Esophagus squamous epithelium (tissue), 4 donors: ENCODE results near the gene XRCC4.

Experiments
- POLR2A ChIP-seq, 4 donors: fragments of 450-650 bp; IDR thresholded peaks; one replicate each; pipeline ENCODE4 v1.6.1; 2017; ENCODE audit warnings: antibody characterized with exemption in 4 of 4, mild to moderate bottlenecking in 4 of 4, moderate library complexity in 3 of 4
- TF ChIP-seq, protein P1 (sequence below), 6 experiments: fragments of 450-650 bp in 4 of 6; fragments of 200-600 bp in 2 of 6; sonication (generic) in 2 of 6; IDR thresholded peaks; one replicate each; pipeline ENCODE4 v1.5.1; 2016 to 2019; ENCODE audit warnings: antibody characterized with exemption in 6 of 6, mild to moderate bottlenecking in 4 of 6, moderate library complexity in 4 of 6

DNA sequence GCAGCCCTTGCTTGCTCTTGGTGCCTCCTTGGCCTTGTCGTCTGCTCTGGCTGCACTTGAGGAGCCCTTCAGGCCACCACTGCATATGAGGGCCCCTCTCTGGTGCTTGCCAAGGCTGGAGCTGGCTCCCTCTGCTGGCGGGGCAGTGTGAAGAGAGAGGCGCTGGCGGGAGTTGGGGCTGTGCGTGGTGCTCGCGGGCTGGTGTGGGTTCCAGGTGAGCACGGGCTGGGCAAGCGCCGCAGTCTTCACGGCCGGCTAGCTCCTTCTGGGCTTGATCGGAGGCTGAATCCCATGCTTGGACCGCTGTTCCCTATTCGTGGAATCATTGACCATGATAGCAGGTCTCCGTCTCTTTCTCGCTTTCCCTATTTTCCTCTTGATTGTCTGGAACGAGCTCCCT lies 56.5 kb downstream of the XRCC4 start:
- TF ChIP-seq POLR2A (IDR thresholded peaks at IDR 0.05) = no peak
- TF ChIP-seq, protein P1, sequence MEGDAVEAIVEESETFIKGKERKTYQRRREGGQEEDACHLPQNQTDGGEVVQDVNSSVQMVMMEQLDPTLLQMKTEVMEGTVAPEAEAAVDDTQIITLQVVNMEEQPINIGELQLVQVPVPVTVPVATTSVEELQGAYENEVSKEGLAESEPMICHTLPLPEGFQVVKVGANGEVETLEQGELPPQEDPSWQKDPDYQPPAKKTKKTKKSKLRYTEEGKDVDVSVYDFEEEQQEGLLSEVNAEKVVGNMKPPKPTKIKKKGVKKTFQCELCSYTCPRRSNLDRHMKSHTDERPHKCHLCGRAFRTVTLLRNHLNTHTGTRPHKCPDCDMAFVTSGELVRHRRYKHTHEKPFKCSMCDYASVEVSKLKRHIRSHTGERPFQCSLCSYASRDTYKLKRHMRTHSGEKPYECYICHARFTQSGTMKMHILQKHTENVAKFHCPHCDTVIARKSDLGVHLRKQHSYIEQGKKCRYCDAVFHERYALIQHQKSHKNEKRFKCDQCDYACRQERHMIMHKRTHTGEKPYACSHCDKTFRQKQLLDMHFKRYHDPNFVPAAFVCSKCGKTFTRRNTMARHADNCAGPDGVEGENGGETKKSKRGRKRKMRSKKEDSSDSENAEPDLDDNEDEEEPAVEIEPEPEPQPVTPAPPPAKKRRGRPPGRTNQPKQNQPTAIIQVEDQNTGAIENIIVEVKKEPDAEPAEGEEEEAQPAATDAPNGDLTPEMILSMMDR (IDR thresholded peaks at IDR 0.05) = no peak
